ENCODE measurements around the gene MUC13.

GRCh38 chr3:124962403-124962940 is 27.9 kb upstream of the MUC13 start:
- no peak for TF ChIP-seq CTCF (IDR thresholded peaks at IDR 0.05)
- no peak for TF ChIP-seq POLR2A (IDR thresholded peaks at IDR 0.05)
- TF ChIP-seq POLR2AphosphoS5 (IDR thresholded peaks at IDR 0.05), result no peak

All from transverse colon (tissue), 4 donors.